ENCODE data around the gene CDC23. TPM values are rescaled to one million over a fixed set of nuclear protein-coding genes. Genes with fewer than 3 reads are reported as not detected.
A peak's percentile ranks its signal among the peaks of the same experiment; 100 is the strongest.
"Not testable (repeated sequence)": the region's sequence is repeated elsewhere in the genome, so short reads cannot be mapped to it uniquely, and the experiment has no call there.

CDC23 gene
- total RNA-seq, 1 experiment from 2014 or later, result 16.0 TPM

- in situ Hi-C loops (cut with HindIII; ENCODE audit: low pct_unique_long_range_greater_than_20kb, low sequenced_read_pairs), result no loop called here
These were observed 49.4 kb downstream of the CDC23 start for GRCh38 chr5:138163721-138164120.

GRCh38 chr5:138160706-138161105 is 52.4 kb downstream of the CDC23 start:
- in situ Hi-C loops (cut with HindIII; ENCODE audit: low pct_unique_long_range_greater_than_20kb, low sequenced_read_pairs), result no loop called here
- DNase-seq (ENCODE audit: low read depth), result no peak

More at GRCh38 chr5:138163721-138164120, 49.4 kb downstream of the CDC23 start:
- DNase-seq (ENCODE audit: low read depth), result no peak

- in situ Hi-C loops (cut with HindIII; ENCODE audit: low pct_unique_long_range_greater_than_20kb, low sequenced_read_pairs), result no loop called here
- DNase-seq (ENCODE audit: low read depth), result no peak
These were observed 53.5 kb downstream of the CDC23 start for GRCh38 chr5:138159666-138160065.

- no peak for DNase-seq (ENCODE audit: low read depth)
- in situ Hi-C loops (cut with HindIII; ENCODE audit: low pct_unique_long_range_greater_than_20kb, low sequenced_read_pairs), result no loop called here
These were observed 55.5 kb downstream of the CDC23 start for GRCh38 chr5:138157626-138158025.

- DNase-seq (ENCODE audit: low read depth); in situ Hi-C loops (cut with HindIII; ENCODE audit: low pct_unique_long_range_greater_than_20kb, low sequenced_read_pairs): not testable (repeated sequence)
These were observed 57.1 kb downstream of the CDC23 start for GRCh38 chr5:138155977-138156376.

GRCh38 chr5:138149530-138149929 is 63.6 kb downstream of the CDC23 start:
- in situ Hi-C loops (cut with HindIII; ENCODE audit: low pct_unique_long_range_greater_than_20kb, low sequenced_read_pairs), result no loop called here
- no peak for DNase-seq (ENCODE audit: low read depth)

- in situ Hi-C loops (cut with HindIII; ENCODE audit: low pct_unique_long_range_greater_than_20kb, low sequenced_read_pairs), result no loop called here
- DNase-seq (ENCODE audit: low read depth), result peak; percentile 27
These were observed 64.3 kb downstream of the CDC23 start for GRCh38 chr5:138148811-138149210.

GRCh38 chr5:138143578-138143977 is 69.5 kb downstream of the CDC23 start:
- DNase-seq (ENCODE audit: low read depth); in situ Hi-C loops (cut with HindIII; ENCODE audit: low pct_unique_long_range_greater_than_20kb, low sequenced_read_pairs): not testable (repeated sequence)

- in situ Hi-C loops (cut with HindIII; ENCODE audit: low pct_unique_long_range_greater_than_20kb, low sequenced_read_pairs), result no loop called here
- no peak for DNase-seq (ENCODE audit: low read depth)
These were observed 71.4 kb downstream of the CDC23 start for GRCh38 chr5:138141734-138142133.

- in situ Hi-C loops (cut with HindIII; ENCODE audit: low pct_unique_long_range_greater_than_20kb, low sequenced_read_pairs), result no loop called here
- no peak for DNase-seq (ENCODE audit: low read depth)
These were observed 72.9 kb downstream of the CDC23 start for GRCh38 chr5:138140268-138140667.

- in situ Hi-C loops (cut with HindIII; ENCODE audit: low pct_unique_long_range_greater_than_20kb, low sequenced_read_pairs), result no loop called here
- DNase-seq (ENCODE audit: low read depth), result no peak
These were observed 73.4 kb downstream of the CDC23 start for GRCh38 chr5:138139781-138140090.

- in situ Hi-C loops (cut with HindIII; ENCODE audit: low pct_unique_long_range_greater_than_20kb, low sequenced_read_pairs), result no loop called here
- no peak for DNase-seq (ENCODE audit: low read depth)
These were observed 74.0 kb downstream of the CDC23 start, which contains the start of gene NME5 for GRCh38 chr5:138138949-138139780. Gene NME5, minus strand, starts transcription at chr5:138139428. Its CDS starts 648 bp downstream, at chr5:138138780.

Other genes starting within 250 kb of the CDC23 start
- 4.4 and 6.0 TPM in 2 replicates for gene FAM13B, start 180.2 kb downstream of the CDC23 start, total RNA-seq (2014; rRNA removed; shearing (Covaris generic); ENCODE audit: low replicate concordance)
- gene WNT8A, start 129.3 kb downstream of the CDC23 start, total RNA-seq (2014; rRNA removed; shearing (Covaris generic); ENCODE audit: low replicate concordance), result not detected in 2 replicates
- not detected in 2 replicates for gene NME5, start 73.9 kb downstream of the CDC23 start, total RNA-seq (2014; rRNA removed; shearing (Covaris generic); ENCODE audit: low replicate concordance)
- 47.4 and 61.5 TPM in 2 replicates for gene BRD8, start 34.7 kb downstream of the CDC23 start, total RNA-seq (2014; rRNA removed; shearing (Covaris generic); ENCODE audit: low replicate concordance)
- gene KIF20A, start 34.2 kb downstream of the CDC23 start, total RNA-seq (2014; rRNA removed; shearing (Covaris generic); ENCODE audit: low replicate concordance), result 33.1 and 43.9 TPM in 2 replicates
- gene GFRA3, start 61.3 kb upstream of the CDC23 start, total RNA-seq (2014; rRNA removed; shearing (Covaris generic); ENCODE audit: low replicate concordance), result not detected in 2 replicates
- 8.7 and 13.4 TPM in 2 replicates for gene CDC25C, start 118.5 kb upstream of the CDC23 start, total RNA-seq (2014; rRNA removed; shearing (Covaris generic); ENCODE audit: low replicate concordance)
- 12.9 and 16.6 TPM in 2 replicates for gene FAM53C, start 124.9 kb upstream of the CDC23 start, total RNA-seq (2014; rRNA removed; shearing (Covaris generic); ENCODE audit: low replicate concordance)
- 16.8 and 16.9 TPM in 2 replicates for gene KDM3B, start 139.4 kb upstream of the CDC23 start, total RNA-seq (2014; rRNA removed; shearing (Covaris generic); ENCODE audit: low replicate concordance)
- 1.5 and 8.9 TPM in 2 replicates for gene REEP2, start 225.7 kb upstream of the CDC23 start, total RNA-seq (2014; rRNA removed; shearing (Covaris generic); ENCODE audit: low replicate concordance)